B cell (primary cell): ENCODE data around the gene CHTF18. TPM values are rescaled to one million over a fixed set of nuclear protein-coding genes. Genes with fewer than 3 reads are reported as not detected.

ENCODE experiments used
- ATAC-seq: fragments of 200-7000 bp; cut with Tn5 transposase; one replicate; pipeline ENCODE4 v1.10.0; 2021; ENCODE audit warnings: low read depth, mild to moderate bottlenecking, moderate number of reproducible peaks, moderate library complexity
- CTCF ChIA-PET: fragments of 350-600 bp; sonication (Branson Sonifier 250); formaldehyde crosslinking; loops from one replicate; lab custom pipeline; 2021; ENCODE audit warnings: antibody characterized with exemption, inconsistent platforms; lab: Charles Lee
- POLR2A ChIA-PET: fragments of 350-600 bp; sonication (Branson Sonifier 250); formaldehyde crosslinking; loops from one replicate; lab custom pipeline; 2021; ENCODE audit warnings: antibody characterized with exemption; lab: Charles Lee
- DNase-seq: peaks from one replicate; pipeline ENCODE4 v3.0.0; 2013
- H2AFZ ChIP-seq: 2 replicates; pipeline ENCODE4 v1.6.1; 2012; ENCODE audit warnings: mild to moderate bottlenecking, low read depth, low read length; ENCODE audit not compliant: insufficient read depth, poor library complexity, severe bottlenecking
- H3K27ac ChIP-seq, 2 donors: 1 replicate in 1 of 2; 2 replicates in 1 of 2; pipeline ENCODE4 v1.5.1; 2012 to 2013; ENCODE audit warnings: low read length in 2 of 2, mild to moderate bottlenecking in 2 of 2, moderate library complexity in 1 of 2
- H3K27me3 ChIP-seq, 4 experiments: fragments of 200-600 bp in 1 of 4; sonication (generic) in 1 of 4; replicated peaks in 1 of 4; 1 replicate in 2 of 4; 2 replicates in 2 of 4; pipeline versions ENCODE4 v1.6.1 to v1.7.0; 2013 to 2016; ENCODE audit warnings: low read length in 3 of 4, mild to moderate bottlenecking in 2 of 4, mixed read lengths in 1 of 4, moderate library complexity in 1 of 4; ENCODE audit not compliant: insufficient read depth in 4 of 4, control insufficient read depth in 3 of 4; ENCODE audit errors: control extremely low read depth in 1 of 4
- H3K36me3 ChIP-seq, 2 experiments: replicated peaks in 1 of 2; 1 replicate in 1 of 2; 2 replicates in 1 of 2; pipeline versions ENCODE4 v1.6.1 to v1.7.1; 2013; ENCODE audit warnings: low read length in 1 of 2; ENCODE audit not compliant: insufficient read depth in 2 of 2, control insufficient read depth in 1 of 2; ENCODE audit errors: control extremely low read depth in 1 of 2, extremely low read depth in 1 of 2
- H3K4me1 ChIP-seq, 2 donors: fragments of 200-600 bp in 1 of 2; sonication (generic) in 1 of 2; 1 replicate in 1 of 2; 2 replicates in 1 of 2; pipeline versions ENCODE4 v1.5.1 to v1.6.1; 2013 to 2017; ENCODE audit warnings: low read length in 2 of 2; ENCODE audit not compliant: control insufficient read depth in 2 of 2, insufficient read depth in 2 of 2
- H3K4me2 ChIP-seq: replicated peaks from 2 replicates; pipeline ENCODE3; 2012; ENCODE audit warnings: mild to moderate bottlenecking, low read depth, low read length; ENCODE audit not compliant: poor library complexity, severe bottlenecking
- H3K4me3 ChIP-seq, 5 experiments: fragments of 200-600 bp in 1 of 5; sonication (generic) in 1 of 5; 1 replicate in 3 of 5; 2 replicates in 2 of 5; pipeline versions ENCODE4 v1.5.1 to v1.7.0; 2011 to 2016; ENCODE audit warnings: low read length in 4 of 5, mild to moderate bottlenecking in 4 of 5, low read depth in 2 of 5, control low read depth in 1 of 5, moderate library complexity in 1 of 5; ENCODE audit not compliant: insufficient read depth in 1 of 5; ENCODE audit errors: control extremely low read depth in 1 of 5, extremely low read depth in 1 of 5
- H3K79me2 ChIP-seq: fragments of 200-600 bp; sonication (generic); one replicate; pipeline ENCODE4 v1.6.0; 2016; ENCODE audit warnings: low read length; ENCODE audit not compliant: control insufficient read depth, insufficient read depth
- H3K9ac ChIP-seq: fragments of 200-600 bp; sonication (generic); 2 replicates; pipeline ENCODE4 v1.6.1; 2017; ENCODE audit warnings: mild to moderate bottlenecking, low read length, moderate library complexity
- H3K9me3 ChIP-seq, 3 donors: one replicate each; pipeline versions ENCODE4 v1.6.1 to v1.7.1; 2013; ENCODE audit warnings: low read length in 2 of 3; ENCODE audit not compliant: control insufficient read depth in 2 of 3, insufficient read depth in 1 of 3; ENCODE audit errors: control extremely low read depth in 1 of 3
- H4K20me1 ChIP-seq: 2 replicates; pipeline ENCODE4 v1.6.0; 2012; ENCODE audit warnings: mild to moderate bottlenecking, low read length; ENCODE audit not compliant: insufficient read depth, control insufficient read depth, poor library complexity, severe bottlenecking
- H3K27ac Mint-ChIP-seq: one replicate; pipeline ENCODE4 v1.8.0; 2021; ENCODE audit warnings: mixed read lengths
- H3K27me3 Mint-ChIP-seq: one replicate; pipeline ENCODE4 v1.8.0; 2021; ENCODE audit warnings: mixed read lengths
- H3K4me1 Mint-ChIP-seq: one replicate; pipeline ENCODE4 v1.8.0; 2021; ENCODE audit warnings: mixed read lengths
- H3K4me3 Mint-ChIP-seq: one replicate; pipeline ENCODE4 v1.8.0; 2021; ENCODE audit warnings: mixed read lengths
- H3K9me3 Mint-ChIP-seq: one replicate; pipeline ENCODE4 v1.8.0; 2022; ENCODE audit warnings: mixed read lengths; ENCODE audit not compliant: insufficient read depth
- EZH2 ChIP-seq: IDR thresholded peaks from 2 replicates; pipeline ENCODE4 v1.6.1; 2012; ENCODE audit warnings: borderline replicate concordance, low read depth, mild to moderate bottlenecking, moderate library complexity, low read length; ENCODE audit not compliant: insufficient read depth, poor library complexity, severe bottlenecking
- WGBS: methylation state at CpG from one replicate; pipeline ENCODE4 v1.1.5; 2013; ENCODE audit warnings: missing lambda C conversion rate; ENCODE audit not compliant: insufficient coverage; 5-methylcytosine and 5-hydroxymethylcytosine counted together
- intact Hi-C: fragments of 100-400 bp; cut with micrococcal nuclease; formaldehyde crosslinking; loops from one replicate; pipeline ENCODE4 v1.10.0; 2022
- polyA plus RNA-seq: library from polyadenylated mRNA; depleted of rRNA; stranded (reverse); fragments of >200 nt; gene quantifications from 2 replicates; pipeline ENCODE4 v1.2.3, GENCODE V29; 2012
- total RNA-seq, 2 donors: library from RNA; stranded (reverse); fragments of 120-200 nt in 1 of 2; gene quantifications; 1 replicate in 1 of 2; 2 replicates in 1 of 2; pipeline versions ENCODE4 v1.2.3 to v1.2.4, GENCODE V29; 2013 to 2022
- TF ChIP-seq, protein P1 (sequence below): fragments of 200-600 bp; IDR thresholded peaks from one replicate; pipeline ENCODE4 v1.8.0; 2022; ENCODE audit warnings: antibody characterized with exemption, mild to moderate bottlenecking

The CHTF18 gene
- total and polyA plus RNA-seq, 2 donors (not counting 1 experiment from before 2014, with no cell fraction given): 72.3 to 76.1 TPM

DNA sequence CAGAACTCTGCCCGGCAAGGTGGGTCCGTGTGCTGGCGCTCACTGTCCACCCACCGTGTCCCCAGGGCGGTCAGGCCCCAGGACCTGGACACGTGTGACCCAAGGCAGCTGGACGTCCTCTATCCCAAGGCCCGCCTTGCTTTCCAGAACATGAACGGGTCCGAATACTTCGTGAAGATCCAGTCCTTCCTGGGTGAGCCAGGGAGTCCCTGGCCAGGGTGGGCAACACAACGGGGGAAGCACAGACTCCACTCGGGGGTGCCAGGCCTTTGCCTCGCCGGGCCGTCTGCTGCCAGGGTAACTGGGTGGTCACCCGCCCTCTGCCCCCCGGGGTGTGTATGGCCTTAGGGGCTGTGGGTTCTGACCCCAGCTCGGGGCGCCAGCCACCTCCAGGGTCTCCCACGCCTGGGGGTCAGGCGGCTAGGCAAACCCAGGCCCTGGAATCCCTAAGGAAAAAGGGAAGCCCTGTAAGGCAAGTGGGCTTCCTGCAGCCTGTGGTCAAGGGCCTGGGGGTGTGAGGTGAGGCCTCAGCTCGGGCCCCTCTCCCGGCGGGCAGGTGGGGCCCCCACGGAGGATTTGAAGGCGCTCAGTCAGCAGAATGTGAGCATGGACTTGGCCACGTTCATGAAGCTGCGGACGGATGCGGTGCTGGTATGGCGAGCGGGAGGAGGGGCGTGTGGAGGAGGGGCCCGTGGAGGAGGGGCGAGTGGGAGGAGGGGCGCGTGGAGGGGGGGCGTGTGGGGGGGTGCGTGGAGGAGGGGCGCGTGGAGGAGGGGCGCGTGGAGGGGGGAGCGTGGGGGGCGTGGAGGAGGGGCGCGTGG is 21.4 kb upstream of the CHTF18 start:
- no peak overlapping the region for H3K4me3 Mint-ChIP-seq
- no peaks in the 10 kb centered on the region for H3K36me3 ChIP-seq
- H3K9me3 Mint-ChIP-seq: no peaks in the 10 kb centered on the region
- H2AFZ ChIP-seq: no peak overlapping the region
- no peak for ATAC-seq
- ChIA-PET POLR2A (no interaction called here), CTCF (no interaction called here)
- no peak overlapping the region for H3K4me3 ChIP-seq
- no peak overlapping the region for H3K4me2 ChIP-seq
- no peak overlapping the region for H3K27ac ChIP-seq
- H3K79me2 ChIP-seq: no peaks in the 10 kb centered on the region
- peaks cover 0 to 10% (median 0%) of the 10 kb centered on the region in 4 experiments for H3K27me3 ChIP-seq
- DNase-seq: no peak
- H3K27me3 Mint-ChIP-seq: no peaks in the 10 kb centered on the region
- no peaks in the 10 kb centered on the region for H3K4me1 Mint-ChIP-seq
- no peaks in the 10 kb centered on the region for H4K20me1 ChIP-seq
- peaks cover 0 to 3% of the 10 kb centered on the region in 2 donors for H3K4me1 ChIP-seq
- H3K9ac ChIP-seq: no peak overlapping the region
- intact Hi-C loops: no loop called here
- TF ChIP-seq EZH2: no peak
- TF ChIP-seq, protein P1, sequence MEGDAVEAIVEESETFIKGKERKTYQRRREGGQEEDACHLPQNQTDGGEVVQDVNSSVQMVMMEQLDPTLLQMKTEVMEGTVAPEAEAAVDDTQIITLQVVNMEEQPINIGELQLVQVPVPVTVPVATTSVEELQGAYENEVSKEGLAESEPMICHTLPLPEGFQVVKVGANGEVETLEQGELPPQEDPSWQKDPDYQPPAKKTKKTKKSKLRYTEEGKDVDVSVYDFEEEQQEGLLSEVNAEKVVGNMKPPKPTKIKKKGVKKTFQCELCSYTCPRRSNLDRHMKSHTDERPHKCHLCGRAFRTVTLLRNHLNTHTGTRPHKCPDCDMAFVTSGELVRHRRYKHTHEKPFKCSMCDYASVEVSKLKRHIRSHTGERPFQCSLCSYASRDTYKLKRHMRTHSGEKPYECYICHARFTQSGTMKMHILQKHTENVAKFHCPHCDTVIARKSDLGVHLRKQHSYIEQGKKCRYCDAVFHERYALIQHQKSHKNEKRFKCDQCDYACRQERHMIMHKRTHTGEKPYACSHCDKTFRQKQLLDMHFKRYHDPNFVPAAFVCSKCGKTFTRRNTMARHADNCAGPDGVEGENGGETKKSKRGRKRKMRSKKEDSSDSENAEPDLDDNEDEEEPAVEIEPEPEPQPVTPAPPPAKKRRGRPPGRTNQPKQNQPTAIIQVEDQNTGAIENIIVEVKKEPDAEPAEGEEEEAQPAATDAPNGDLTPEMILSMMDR: no peak
- no peaks in the 10 kb centered on the region for H3K9me3 ChIP-seq
- no peak overlapping the region for H3K27ac Mint-ChIP-seq
- WGBS: 79% methylated on average over 28 of the region's 48 CpGs

DNA sequence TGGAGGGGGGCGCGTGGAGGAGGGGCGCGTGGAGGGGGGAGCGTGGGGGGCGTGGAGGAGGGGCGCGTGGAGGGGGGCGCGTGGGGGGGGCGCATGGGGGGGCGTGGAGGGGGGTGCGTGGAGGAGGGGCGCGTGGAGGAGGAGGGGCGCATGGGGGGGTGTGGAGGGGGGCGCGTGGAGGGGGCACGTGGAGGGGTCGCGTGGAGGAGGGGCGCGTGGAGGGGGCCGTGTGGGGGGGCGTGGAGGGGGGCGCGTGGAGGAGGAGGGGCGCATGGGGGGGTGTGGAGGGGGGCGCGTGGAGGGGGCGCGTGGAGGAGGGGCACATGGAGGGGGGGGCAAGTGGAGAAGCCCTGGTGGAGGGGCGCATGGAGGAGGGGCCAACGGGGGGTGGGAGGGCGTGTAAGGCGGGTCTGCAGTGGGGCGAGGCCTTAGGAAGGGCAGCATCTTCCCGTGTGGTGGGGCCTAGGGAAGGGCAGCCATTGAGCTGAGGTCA is 20.6 kb upstream of the CHTF18 start:
- no peaks in the 10 kb centered on the region for H3K79me2 ChIP-seq
- Mint-ChIP-seq H3K4me1 (no peaks in the 10 kb centered on the region), H3K27me3 (no peaks in the 10 kb centered on the region), H3K4me3 (no peak overlapping the region), H3K9me3 (no peaks in the 10 kb centered on the region), H3K27ac (no peak overlapping the region)
- H4K20me1 ChIP-seq: no peaks in the 10 kb centered on the region
- no peaks in the 10 kb centered on the region for H3K36me3 ChIP-seq
- no peak overlapping the region for H3K4me3 ChIP-seq
- ChIA-PET CTCF (no interaction called here), POLR2A (no interaction called here)
- H3K4me1 ChIP-seq: peaks cover 0 to 3% of the 10 kb centered on the region in 2 donors
- 74% methylated on average over 3 of the region's 38 CpGs for WGBS
- intact Hi-C loops: no loop called here
- ATAC-seq (no peak), DNase-seq (no peak)
- no peak overlapping the region for H3K9ac ChIP-seq
- no peaks in the 10 kb centered on the region for H3K9me3 ChIP-seq
- H3K27ac ChIP-seq: no peak overlapping the region
- TF ChIP-seq, protein P1: no peak
- no peak overlapping the region for H3K4me2 ChIP-seq
- H3K27me3 ChIP-seq: peaks cover 0 to 10% (median 0%) of the 10 kb centered on the region in 4 experiments
- H2AFZ ChIP-seq: no peak overlapping the region
